ENCODE measurements around the gene SEPTIN2.
"Not testable (repeated sequence)": the region's sequence is repeated elsewhere in the genome, so short reads cannot be mapped to it uniquely, and the experiment has no call there.

SEPTIN2 gene

DNA sequence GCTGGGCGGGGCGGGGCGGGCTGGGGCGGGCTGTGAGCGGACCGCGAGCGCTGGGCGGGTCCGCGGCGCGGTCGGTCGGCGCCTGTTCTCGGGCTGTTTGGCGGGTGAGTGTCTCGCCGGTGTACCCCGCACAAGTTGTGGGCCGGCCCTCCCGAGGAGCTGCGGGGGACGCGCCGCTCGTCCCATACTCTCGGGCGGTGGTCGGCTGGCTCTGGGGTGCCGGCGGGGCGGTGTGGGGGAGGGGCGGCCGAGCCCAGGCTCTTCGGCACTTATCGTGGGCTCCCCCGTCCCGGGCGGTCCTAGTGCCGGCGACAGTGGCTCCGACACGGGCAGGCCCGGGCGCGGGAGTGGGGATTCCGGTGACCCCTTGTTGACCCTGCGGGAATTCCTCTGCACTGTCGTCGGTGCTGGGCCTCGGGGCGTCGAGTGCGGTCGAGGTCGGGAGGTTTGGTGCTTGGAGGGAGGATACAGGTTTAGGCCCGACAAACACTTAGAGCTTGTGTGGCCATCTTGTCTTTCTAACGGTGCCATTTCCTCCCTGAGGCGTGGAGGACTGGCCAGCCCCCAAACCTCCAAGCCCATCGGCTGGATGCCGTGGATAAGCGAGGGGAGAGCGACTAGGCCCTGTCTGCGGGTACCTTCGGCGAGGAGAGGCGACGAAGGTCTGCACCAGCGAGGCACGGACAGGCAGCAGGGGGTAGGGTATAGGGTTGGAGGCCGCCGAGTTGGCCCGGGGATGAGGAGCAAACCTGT is at the start of gene SEPTIN2:
Gene SEPTIN2, plus strand, starts transcription at position 47 of the 753 bp plus-strand sequence. CDS start 8,308 bp downstream, outside the sequence.
- DNase-seq, result no peak

DNA sequence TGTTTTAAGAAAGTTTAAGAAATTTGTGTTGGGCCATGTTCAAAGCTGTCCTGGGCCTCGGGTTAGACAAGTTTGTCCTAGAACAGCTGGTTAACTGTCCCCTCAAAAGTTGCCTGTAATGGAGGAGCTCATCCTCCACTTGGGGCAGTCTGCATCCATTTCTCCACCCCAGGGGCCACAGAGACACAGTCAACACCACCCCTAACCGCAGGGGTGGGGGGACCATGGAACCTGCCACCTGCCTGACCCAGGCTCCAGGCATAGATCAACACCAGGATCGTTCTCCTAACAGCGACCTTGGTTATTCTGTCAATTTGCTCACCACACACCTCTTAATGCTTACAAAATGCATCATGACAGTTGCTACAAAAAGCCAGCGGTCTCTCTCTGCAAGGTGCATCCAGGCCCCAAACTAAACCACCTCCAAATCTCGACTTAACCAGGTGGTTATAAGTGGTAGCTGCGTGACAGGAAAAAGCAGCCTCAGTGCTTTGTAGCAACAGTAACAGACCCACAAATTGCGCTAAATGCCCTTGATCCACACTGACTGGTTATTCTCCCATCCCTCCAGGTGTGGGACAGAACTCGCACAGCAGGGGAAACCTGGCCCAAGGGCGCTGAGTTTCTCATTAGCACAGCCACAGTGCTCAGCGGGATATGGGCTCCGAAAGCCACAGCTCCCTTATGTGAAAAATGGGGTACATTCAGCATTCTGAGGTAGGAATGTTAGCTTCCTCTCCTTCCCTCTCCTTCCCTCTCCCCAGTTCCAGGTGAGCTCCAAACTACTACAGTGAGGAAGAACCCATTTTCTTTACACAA is 48.3 kb upstream of the SEPTIN2 start:
- no peak for DNase-seq

DNA sequence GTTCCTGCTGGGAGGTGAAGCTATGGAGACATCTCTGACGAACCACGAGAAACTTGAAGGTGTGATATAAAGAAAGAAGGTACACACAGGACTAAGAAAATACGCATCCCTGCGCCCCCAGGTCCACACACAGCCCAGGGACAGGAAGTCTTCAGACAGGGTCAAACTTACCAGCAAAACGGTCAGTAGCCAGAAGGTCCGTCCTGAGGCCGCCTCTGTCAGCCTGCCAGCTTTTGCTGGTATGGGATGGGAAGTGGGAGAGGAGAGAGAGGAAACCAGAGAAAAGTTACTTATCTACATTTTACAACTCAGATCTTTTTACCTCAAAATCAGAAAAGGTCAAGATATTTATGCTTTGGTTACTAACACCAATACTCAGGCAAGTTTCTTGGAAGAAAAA is 47.4 kb upstream of the SEPTIN2 start:
- no peak for DNase-seq

DNA sequence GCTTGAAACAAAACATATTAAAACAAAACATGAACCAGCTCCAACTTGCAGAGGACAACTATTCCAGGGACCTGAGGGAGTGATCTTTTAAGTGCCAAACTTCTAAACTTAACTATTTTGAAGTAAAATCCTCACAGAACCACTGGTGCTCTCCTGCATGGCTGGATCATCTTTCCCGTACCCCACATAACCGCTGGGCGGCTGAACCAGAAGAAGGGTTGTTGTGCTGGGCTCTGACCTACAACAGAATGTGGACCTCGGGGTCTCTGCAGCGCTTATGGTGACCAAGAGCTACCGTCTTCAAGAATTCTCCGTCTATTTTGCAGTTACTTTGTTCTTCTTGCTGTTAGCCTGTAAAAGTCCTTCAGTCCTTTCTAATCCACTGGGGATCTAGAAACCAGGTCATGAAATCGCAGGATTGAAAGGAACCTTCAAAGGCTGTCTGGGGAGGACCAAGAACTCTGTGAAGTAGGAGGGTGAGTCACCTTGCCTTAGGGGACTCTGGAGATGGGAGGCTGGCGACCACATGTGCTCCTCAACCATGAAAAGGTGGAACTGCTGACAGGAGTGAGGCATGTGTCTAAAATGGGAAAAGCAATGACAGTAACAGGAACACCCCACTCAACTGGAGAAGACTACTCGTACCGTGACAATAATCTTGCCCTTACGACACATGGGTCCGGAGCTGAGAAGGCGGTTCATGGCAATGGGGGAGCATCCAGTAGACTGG is 46.8 kb upstream of the SEPTIN2 start:
- DNase-seq, result no peak

DNA sequence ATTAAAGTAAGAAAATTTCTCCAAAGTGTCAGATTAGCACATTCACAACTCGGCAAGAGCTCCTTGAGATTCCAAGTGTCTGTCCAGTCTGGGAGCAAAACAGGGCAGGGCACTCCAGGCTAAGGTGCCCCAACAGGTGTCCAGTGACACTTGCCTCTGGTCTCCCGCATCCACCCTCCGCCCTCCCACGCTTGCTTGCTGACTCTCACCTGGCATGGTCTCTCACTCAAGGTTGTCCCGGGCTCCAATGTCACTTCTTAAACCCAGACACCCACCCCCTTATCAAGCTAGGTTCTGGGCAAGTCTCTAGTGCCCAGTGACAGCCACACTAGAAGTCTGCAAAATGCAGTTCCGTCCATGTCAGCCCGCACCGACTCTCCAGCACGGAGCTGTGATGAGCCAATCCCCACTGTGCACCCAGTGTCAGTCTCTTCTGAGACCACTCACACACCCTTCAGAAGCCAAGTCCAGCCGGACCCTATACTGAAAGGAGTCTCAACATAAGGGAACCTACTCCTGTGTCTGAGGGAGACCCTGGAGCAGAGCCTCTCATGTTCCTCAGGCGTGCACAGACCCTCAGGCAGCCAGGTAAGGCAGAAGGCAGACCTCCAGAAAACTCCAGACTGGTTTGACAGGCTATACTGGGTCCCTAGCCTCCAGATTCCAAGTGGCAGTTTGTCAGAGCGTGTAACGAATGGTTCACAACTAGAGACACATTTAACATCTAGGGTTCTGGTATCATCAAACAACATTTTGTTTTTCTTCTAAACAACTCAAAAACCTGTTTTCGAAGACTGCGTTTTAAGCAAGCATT is 45.8 kb upstream of the SEPTIN2 start:
- no peak for DNase-seq

DNA sequence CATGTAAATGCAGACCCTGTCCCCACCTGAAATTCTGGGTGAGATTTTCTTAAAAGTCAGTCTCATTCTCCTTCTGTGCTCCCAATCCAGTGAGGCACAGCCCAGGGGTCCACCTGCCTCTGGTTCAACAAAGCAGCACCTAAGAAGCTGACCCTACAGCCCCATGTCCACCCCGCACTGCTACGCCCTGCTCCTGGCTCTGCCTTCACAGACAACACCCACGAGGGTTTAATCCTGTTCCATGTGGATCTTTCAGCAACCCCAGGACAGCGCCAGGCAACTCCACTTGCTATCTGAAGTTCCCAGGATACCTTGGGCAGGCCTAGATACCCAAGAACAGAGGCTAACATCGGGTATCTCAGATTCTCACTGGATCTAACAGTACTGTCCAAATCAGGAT is 45.2 kb upstream of the SEPTIN2 start:
- no peak for DNase-seq

DNA sequence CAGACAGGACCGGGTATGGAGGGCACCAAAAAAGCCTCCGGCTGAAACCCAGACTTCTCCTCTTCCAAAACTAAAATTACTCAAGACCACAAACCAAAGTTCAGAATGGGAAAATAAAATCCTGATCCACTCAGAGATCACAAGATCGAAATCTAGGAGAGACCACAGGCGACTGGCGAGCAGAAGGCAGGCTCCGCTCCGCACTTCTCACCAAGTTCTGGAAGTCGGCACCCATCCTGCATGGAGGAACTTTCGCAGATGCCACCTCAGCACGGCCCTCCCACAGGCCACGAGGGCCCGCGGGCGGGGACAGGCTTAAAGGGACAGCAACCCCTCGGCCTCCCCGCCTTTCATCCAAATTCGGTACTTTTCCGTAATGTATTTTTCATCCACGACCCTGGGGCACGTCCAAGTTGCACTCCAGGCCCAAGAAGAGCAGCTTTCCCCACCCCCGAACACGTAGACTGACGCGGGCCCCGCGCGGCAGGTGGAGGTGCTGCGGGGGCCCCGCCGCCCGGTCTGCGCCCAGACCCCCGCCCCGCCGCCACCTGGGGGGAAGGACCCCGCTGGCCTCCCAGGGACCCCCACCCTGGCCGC is 43.9 kb upstream of the SEPTIN2 start:
- DNase-seq, result peak; percentile 84

DNA sequence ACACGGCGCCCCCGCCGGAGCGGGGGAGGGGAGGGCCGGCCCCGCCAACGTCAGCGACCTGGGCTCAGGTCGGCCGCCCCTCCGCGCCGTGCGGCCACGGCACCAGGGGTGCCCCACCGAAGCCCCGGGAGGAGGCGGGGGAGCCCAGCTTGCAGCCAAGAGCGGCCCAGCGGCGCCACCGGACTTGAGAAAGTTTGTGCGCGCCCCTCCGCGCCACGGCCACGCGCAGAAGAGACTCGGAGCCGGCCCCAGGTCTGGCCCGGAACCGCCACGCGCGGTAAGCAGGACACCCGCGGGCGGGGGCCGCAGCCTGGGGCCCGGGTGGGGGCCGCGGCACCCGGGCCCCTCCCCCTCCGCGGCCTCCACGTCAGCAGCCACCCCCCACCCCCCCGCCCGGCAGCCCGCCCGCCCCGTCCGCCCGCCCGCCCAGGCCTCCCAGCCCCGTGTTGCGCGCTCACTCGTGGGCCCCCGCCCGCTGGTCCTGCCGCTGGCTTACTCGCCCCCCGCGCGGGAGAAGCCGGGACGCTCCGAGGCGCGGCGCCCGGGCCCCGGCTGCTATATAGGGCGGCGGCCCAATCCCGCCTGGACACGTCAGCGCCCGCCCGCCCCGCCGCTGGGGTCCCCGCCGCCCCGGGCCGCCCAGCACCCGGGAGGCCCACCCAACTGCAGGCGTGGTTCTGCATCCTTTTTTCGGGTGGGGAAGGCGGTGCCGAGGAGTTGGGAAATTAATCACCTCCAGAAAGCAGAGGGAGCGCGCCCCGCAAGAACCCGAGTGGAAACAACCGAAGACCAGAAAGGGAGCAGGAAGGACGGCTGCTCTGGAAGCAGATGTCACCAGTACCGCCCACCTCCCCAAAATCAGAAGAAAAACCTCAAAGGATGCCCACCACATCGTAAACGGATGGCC is 43.2 kb upstream of the SEPTIN2 start:
- peak; percentile 51 for DNase-seq

DNA sequence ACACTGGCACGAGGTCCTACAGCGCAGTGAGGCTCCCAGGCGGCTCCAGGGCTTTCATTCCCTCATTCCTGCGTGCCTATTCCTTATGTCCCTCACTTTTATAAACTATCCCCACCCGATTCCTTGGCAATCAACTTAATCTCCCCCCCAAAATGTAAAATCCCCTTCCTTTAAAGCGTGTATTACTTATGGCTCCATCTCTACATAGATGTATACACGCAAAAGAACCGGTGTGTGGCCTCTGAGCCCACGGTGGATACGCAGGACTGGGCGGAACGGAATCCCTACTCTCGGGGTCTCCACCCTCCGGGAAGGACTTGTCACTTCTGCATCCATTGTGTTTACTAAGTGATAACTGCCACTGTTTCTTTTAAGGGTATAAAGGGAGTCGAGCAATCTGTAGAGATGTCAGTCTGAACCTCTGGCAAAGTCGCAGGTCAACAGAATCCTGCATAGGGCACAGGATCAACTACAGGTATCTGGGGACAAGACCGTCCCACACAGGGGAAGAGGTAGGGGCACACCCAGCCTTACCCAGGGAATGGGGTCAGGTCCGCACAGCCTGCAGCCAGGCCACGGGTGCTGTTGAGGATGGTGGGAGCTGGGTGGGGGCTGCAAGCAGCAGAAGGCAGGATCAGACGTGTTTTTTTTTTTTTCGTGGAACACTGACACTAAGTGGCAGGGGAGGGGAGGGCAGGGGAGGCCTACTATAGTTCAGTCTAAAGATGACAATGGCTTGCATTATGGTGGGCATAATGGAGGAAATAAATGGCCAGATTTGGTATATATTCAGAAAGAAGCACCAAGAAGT is 42.3 kb upstream of the SEPTIN2 start:
- no peak for DNase-seq

DNA sequence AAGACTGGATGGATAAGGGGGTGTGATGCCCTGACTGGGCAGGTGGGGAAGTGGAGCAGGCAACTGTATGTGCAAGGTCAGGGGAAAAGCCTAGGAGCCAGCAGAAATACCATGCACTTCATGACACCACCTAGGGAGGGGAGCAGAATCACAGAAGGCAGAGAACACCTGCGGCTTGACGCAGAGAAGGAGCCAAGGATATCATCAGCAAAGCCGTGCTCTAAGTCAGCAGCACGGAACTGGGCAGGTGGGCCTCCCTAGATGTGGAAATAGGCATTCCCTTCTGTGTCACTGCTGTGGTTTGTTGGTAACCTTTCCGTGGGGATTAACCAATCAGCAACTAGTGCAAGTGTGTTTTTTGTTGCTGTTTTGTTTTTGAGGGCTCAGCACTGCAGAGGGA is 41.6 kb upstream of the SEPTIN2 start:
- no peak for DNase-seq

DNA sequence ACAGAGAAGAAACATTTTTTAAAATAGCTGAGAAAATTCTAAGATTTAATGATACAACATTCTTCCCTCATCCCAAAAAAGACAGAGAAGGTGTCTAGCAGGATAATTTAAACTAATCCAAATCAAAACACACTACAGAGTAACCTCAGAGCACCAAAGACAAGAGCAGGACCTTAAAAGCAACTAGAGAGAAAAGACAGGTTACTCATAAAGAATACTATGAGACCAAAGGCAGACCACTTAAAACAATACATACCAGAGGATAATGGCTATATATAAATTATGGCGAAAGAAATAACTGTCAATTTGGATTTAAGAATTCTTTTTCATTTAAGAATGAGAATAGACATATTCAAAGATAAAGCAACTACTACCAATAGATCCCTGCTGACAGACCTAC is 40.2 kb upstream of the SEPTIN2 start:
- no peak for DNase-seq

DNA sequence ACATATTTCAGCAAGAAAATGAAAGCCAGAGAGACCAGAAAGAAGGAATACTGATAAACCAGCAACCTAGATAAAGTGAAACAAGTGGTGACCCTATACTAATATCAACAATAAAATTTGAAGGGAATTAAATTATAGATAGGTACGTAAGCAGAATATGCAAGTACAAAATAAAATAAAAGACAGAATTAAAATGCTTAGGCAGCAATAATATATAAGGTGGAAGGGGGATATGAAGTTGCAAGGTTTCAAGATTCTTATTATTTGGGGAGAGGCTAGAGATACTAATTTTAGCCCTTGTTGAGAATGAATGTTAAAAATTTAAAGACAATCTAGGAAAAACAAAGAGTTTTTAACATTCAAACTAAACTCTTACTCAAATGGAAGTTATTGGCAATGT is 39.8 kb upstream of the SEPTIN2 start:
- no peak for DNase-seq

DNA sequence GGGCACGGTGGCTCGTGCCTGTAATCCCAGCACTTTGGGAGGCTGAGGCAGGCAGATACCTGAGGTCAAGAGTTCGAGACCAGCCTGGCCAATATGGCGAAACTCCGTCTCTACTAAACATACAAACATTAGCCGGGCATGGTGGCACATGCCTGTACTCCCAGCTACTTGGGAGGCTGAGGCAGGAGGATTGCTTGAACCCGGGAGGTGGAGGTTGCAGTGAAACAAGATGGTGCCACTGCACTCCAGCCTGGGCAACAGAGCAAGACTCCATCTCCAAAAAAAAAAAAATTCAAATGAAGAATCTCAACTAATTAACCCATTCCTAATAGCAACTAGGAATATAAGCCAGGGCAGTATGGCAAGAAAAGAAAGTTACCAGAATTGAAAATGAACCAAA is 37.4 kb upstream of the SEPTIN2 start:
- DNase-seq, result not testable (repeated sequence)

DNA sequence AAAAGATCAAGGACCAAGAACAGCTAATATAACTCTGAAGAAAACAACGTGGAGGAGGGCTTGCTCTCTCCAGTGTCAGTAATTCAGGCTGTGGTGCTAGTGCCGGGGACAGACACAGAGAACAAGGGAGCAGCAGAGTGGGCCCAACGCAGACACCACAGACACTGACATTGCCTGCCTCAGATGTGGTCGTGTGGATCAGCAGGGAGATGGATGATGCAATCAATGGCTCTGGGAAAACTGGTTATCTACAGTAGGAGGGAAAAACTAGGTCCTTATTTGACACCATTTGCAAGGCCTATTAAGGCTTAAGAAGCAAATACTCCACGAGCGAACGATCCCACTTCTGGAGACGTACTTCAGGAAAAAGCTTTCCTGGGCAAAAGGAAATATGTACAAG is 36.3 kb upstream of the SEPTIN2 start:
- DNase-seq, result no peak

DNA sequence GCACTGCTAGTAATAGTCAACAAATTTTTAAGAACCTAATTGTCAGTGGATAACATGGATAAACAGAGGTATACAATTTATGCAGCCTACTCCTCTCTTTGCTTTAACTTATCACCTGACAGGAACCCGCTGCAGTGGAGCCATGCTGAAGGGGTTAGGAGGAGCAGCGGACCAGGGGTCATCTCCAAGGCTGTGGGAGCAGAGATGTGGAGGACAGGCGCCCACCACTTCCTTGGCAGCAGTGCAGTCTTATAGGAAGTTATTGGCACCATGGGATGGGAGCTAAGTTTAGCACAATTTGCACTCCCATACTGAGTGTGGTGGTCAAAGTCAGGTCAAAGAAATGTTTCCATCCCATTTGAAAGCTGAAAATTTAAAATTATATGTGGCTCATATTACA is 35.9 kb upstream of the SEPTIN2 start:
- DNase-seq, result no peak

DNA sequence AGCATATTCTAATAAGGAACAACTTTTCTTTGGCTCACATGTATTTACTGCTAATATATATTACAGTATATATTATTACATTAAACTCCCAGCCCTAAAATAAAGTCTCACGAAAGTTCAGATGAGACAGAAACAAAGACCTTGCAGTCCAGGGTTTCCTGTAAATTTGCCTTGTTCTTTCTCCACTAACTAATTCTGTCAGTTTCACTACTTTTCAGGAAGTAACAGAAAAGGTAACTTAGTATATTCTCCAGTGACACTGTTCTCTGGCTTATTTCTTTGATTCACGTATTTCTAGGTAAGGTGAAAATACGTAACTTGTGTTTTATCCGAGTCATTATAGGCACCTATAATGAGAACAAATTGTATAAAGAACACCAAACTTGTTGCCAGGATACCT is 35.4 kb upstream of the SEPTIN2 start:
- DNase-seq, result no peak

DNA sequence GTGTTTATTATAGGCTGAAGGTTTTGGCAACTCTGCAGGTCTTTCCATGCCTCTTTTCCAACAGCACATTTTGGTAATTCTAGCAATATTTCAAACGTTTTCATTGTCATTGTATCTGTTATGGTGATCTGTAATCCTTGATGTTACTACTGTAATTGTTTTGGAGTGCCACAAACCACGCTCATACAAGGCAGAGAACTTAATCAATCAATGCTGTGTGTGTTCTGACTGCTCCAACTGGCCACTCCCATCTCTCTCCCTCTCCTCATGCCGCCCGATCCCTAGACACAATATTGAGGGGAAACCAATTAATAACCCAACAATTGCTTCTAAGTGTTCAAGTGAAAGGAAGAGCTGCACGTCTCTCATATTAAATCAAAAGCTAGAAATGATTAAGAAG is 33.2 kb upstream of the SEPTIN2 start:
- no peak for DNase-seq

DNA sequence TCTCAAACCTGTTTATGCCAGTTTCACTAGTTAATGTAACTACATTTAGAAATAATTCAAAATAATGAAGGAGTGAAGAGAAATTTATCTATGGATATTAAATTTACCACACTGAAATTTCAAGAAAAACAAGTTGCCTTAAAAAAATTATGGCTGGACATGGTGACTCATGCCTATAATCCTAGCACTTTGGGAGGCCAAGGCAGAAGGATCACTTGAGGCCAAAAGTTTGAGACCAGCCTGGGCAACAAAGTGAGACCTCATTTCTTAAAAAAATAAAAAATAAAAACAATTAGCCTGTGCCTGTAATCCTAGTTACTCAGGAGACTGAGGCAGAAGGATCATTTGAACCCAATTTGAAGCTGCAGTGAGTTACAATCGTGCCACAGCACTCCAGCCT is 30.1 kb upstream of the SEPTIN2 start:
- DNase-seq, result no peak

DNA sequence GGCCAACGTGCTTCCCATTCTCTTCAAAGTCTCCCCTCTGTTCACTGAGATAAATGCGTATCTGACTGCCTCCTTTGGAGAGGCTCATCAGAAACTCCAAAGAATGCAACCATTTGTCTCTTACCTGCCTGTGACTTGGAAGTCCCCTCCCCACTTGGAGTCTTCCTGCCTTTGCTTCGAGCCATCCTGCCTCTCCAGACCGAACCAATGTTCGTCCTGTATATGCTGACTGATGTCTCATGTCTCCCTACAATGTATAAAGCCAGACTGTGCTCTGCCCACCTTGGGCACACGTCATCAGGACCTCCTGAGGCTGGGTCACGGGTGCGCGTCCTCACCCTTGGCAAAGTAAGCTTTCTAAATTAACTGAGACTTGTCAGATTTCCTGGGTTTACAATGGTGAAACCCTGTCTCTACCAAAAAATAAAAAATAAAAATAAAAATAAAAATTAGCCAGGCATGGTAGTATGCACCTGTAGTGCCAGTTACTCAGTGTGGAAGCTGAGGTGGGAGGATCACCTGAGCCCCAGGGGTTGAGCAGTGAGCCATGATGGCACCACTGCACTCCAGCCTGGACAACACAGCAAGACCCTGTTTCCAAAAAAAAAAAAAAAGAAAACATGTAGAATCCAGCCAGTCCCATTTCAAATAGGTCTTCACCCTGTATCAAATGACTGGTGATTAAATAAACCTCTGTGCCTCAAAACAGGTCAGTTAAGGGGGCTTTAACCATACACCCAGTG is 29.2 kb upstream of the SEPTIN2 start:
- DNase-seq, result no peak
